OCI-LY3 (cell line): Measurements from ENCODE around the gene PRR35.
A peak's percentile ranks its signal among the peaks of the same experiment; 100 is the strongest.

Source experiments
- H2AFZ ChIP-seq: fragments of 200-600, 300-600 bp; shearing (Covaris generic); 2 replicates; pipeline ENCODE4 v1.6.0; 2014; ENCODE audit warnings: antibody characterized with exemption, low read depth, low read length
- H3K27ac ChIP-seq: fragments of 200-600, 300-600 bp; sonication (generic); 2 replicates; pipeline ENCODE4 v1.5.1; 2014; ENCODE audit warnings: mild to moderate bottlenecking, low read length, moderate library complexity, mixed read lengths
- H3K27me3 ChIP-seq: fragments of 200-600, 300-600 bp; sonication (generic); 2 replicates; pipeline ENCODE4 v1.6.1; 2014; ENCODE audit warnings: low read depth, low read length, mixed read lengths
- H3K36me3 ChIP-seq: fragments of 200-600, 300-600 bp; sonication (generic); replicated peaks from 2 replicates; pipeline ENCODE3; 2014; ENCODE audit warnings: low read depth, low read length, mixed read lengths
- H3K4me1 ChIP-seq: fragments of 300-600, 200-600 bp; sonication (generic); 2 replicates; pipeline ENCODE4 v1.6.1; 2014; ENCODE audit warnings: low read length, mixed read lengths
- H3K4me2 ChIP-seq: fragments of 200-600, 300-600 bp; sonication (generic); 2 replicates; pipeline ENCODE4 v1.6.1; 2014; ENCODE audit warnings: low read length, mixed read lengths
- H3K4me3 ChIP-seq: fragments of 300-600, 200-600 bp; sonication (generic); 2 replicates; pipeline ENCODE4 v1.5.1; 2014; ENCODE audit warnings: antibody characterized with exemption, mild to moderate bottlenecking, low read length, moderate library complexity
- H3K79me2 ChIP-seq: fragments of 300-600, 200-600 bp; shearing (Covaris generic); 2 replicates; pipeline ENCODE4 v1.6.1; 2014; ENCODE audit warnings: mild to moderate bottlenecking, low read length, mixed read lengths
- H3K9ac ChIP-seq: fragments of 300-600, 200-600 bp; shearing (Covaris generic); 2 replicates; pipeline ENCODE4 v1.6.0; 2014; ENCODE audit warnings: mild to moderate bottlenecking, low read length, moderate library complexity
- H3K9me3 ChIP-seq: fragments of 200-600, 300-600 bp; shearing (Covaris generic); 2 replicates; pipeline ENCODE4 v1.6.1; 2014; ENCODE audit warnings: low read length, mixed read lengths; ENCODE audit not compliant: insufficient read depth
- H4K20me1 ChIP-seq: fragments of 200-600, 300-600 bp; sonication (generic); 2 replicates; pipeline ENCODE4 v1.6.1; 2016; ENCODE audit warnings: low read length, mixed read lengths; ENCODE audit not compliant: insufficient read depth
- EZH2phosphoT487 ChIP-seq: fragments of 200-600 bp; shearing (Covaris generic); IDR thresholded peaks from 2 replicates; pipeline ENCODE4 v1.6.1; 2018; ENCODE audit warnings: antibody characterized with exemption, mixed run types, low read depth
- TF ChIP-seq, protein P1 (sequence below): fragments of 200-600, 300-600 bp; sonication (generic); IDR thresholded peaks from 2 replicates; pipeline ENCODE4 v1.5.1; 2014; ENCODE audit warnings: antibody characterized with exemption, low read length, low read depth

The PRR35 gene

DNA sequence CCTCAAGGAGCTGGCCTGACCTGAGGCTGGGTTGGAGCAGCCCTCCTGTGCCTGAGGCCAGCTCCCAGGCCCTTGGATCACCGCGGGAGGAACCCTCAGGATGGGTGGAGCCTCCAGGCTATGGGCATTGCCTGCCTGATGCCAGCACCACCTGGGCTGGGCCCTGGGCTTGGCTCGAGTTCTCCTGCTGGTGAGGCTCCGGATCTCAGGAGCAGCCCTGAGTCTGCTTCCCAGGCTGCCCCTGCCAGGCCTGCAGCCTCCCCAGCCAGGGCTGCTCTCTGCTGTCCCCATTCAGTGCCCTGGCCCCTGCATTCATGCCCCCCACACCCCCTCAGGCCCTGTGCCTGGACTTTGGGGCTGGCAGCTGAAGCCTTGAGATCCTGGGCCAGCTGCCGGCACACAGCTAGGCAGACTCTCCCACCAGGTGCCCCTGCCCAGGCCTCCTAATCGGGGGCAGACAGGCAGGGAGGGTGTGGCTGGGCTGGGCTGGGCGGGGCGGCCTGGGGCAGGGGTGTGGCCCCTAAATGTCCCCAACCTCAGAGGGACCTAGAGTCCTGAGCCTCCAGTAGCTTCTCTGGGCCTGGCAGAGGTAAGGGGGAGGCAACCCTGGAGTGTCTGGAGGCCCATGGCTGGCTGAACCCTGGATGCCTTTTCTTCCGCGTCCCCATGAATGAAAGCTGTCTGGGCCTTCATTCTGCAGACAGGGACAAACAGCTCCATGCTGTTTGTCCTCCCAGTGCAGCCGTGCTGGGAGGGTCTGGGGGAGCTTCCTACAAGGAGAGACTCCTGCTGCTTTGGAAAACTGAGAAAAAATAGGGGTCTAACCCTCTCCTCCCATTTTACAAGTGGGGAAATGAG lies 8.4 kb downstream of the PRR35 start:
- TF ChIP-seq, protein P1, sequence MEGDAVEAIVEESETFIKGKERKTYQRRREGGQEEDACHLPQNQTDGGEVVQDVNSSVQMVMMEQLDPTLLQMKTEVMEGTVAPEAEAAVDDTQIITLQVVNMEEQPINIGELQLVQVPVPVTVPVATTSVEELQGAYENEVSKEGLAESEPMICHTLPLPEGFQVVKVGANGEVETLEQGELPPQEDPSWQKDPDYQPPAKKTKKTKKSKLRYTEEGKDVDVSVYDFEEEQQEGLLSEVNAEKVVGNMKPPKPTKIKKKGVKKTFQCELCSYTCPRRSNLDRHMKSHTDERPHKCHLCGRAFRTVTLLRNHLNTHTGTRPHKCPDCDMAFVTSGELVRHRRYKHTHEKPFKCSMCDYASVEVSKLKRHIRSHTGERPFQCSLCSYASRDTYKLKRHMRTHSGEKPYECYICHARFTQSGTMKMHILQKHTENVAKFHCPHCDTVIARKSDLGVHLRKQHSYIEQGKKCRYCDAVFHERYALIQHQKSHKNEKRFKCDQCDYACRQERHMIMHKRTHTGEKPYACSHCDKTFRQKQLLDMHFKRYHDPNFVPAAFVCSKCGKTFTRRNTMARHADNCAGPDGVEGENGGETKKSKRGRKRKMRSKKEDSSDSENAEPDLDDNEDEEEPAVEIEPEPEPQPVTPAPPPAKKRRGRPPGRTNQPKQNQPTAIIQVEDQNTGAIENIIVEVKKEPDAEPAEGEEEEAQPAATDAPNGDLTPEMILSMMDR = no peak
- TF ChIP-seq EZH2phosphoT487 = no peak
- H3K27me3 ChIP-seq = no peaks in the 10 kb centered on the region
- peak overlapping the region; percentile 85 for H3K9ac ChIP-seq
- peak overlapping the region; percentile 93 for H3K4me3 ChIP-seq
- no peaks in the 10 kb centered on the region for H3K36me3 ChIP-seq
- peaks cover 32% of the 10 kb centered on the region for H3K4me1 ChIP-seq
- H3K4me2 ChIP-seq = peak overlapping the region; percentile 83
- no peak overlapping the region for H2AFZ ChIP-seq
- no peaks in the 10 kb centered on the region for H3K9me3 ChIP-seq
- H3K27ac ChIP-seq = peak overlapping the region; percentile 77
- H4K20me1 ChIP-seq = no peaks in the 10 kb centered on the region
- peaks cover 14% of the 10 kb centered on the region for H3K79me2 ChIP-seq

DNA sequence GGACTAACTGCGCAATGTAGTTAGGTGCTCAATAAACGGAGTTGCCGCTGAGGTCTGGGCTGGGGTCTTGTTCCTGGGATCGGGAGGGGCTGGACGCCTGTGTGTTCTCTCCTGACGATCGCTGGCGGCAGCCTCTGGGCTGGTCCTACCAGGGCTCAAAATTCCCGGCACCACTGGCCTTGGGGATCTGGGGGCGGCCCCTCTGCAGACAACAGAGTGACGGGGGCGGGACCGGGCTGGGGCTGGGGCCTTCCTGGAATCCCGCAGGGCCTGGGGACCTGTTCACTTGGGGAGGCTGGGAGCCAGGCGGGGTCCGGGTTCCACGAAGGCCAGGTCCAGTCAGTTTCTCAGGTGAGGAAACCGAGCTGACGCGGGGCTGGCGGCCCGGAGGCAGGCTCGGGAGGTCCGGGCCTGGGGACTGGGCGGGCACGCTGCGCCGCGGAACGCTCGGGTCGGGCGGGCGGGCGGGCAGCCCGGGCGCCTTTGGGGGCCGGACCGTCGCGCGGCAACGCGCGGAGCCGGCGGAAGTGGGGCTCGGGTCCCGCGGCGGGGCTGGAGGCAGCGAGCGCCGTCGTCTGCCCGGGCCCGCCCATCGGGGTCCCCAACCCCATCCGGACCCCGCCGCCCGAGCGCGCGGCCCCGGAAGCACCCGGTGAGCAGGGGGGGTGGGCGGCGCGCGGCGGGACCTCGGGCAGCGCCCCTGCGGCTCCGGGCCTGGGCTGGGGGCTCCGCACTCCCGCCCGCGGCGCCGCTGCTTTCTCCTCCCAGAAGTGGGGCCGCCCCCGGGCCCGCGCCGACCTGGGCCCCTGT lies 9.5 kb downstream of the PRR35 start, which contains the start of gene PIGQ:
TSS of gene PIGQ (plus strand) at position 524 of the 810 bp plus-strand sequence. CDS start 4,107 bp downstream, outside the sequence.
- no peaks in the 10 kb centered on the region for H3K36me3 ChIP-seq
- no peaks in the 10 kb centered on the region for H4K20me1 ChIP-seq
- peak within 1 kb of the TSS; percentile 93 for H3K4me3 ChIP-seq
- H3K27me3 ChIP-seq = no peaks in the 10 kb centered on the region
- peak within 1 kb of the TSS; percentile 84 for H3K4me2 ChIP-seq
- H3K27ac ChIP-seq = peak within 1 kb of the TSS; percentile 66
- TF ChIP-seq, protein P1 = no peak
- TF ChIP-seq EZH2phosphoT487 = no peak
- H3K79me2 ChIP-seq = peaks cover 14% of the 10 kb centered on the region
- H3K9me3 ChIP-seq = no peaks in the 10 kb centered on the region
- peak within 1 kb of the TSS; percentile 87; the same call in 1 of the 2 replicates for H2AFZ ChIP-seq
- peak within 1 kb of the TSS; percentile 85 for H3K9ac ChIP-seq
- peaks cover 32% of the 10 kb centered on the region for H3K4me1 ChIP-seq

DNA sequence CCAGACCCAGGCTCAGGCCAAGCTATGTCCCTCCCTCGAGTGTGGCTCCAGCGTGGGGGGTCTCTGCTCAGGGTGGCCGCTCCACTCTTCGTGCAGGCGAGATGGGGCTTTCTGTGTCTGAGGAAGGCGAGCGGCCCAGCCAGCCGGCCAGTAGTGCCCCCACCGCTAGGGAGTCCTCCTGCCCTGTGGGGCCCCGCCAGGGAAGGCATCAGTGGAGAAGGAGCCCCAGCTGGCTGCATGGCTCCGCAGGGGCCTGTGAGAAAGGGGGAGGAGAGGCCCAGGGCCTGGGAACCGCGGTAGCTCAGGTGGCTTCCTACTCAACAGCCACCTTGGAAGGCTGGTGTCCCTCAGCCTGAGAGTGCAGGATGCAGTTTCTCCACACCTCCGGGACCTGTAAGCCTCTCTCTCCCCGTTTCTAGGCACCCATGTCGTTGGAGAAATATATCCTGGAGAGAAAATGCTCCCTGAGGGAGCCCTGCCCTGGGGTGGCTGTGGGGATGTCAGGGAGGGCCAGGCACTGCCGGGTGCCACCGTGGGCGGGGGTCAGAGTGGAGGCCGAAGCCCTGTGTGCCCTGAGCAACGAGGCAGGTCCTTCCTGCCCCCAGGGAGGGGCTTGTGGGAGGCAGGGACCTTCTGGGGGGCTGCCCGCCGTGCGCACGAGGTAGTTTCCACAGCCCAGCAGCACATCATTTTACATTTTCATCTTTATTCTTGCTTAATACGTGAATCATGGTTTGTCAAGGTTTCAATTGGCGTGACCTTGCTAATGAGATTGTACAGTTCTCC lies 12.9 kb downstream of the PRR35 start:
- Histone ChIP-seq H3K36me3 (no peaks in the 10 kb centered on the region), H3K4me3 (no peak overlapping the region), H3K27me3 (no peaks in the 10 kb centered on the region), H3K27ac (no peak overlapping the region), H4K20me1 (no peaks in the 10 kb centered on the region), H2AFZ (no peak overlapping the region), H3K79me2 (peaks cover 14% of the 10 kb centered on the region), H3K9me3 (no peaks in the 10 kb centered on the region), H3K4me2 (no peak overlapping the region), H3K4me1 (peaks cover 12% of the 10 kb centered on the region), H3K9ac (no peak overlapping the region)
- no peak for TF ChIP-seq EZH2phosphoT487
- TF ChIP-seq, protein P1 = no peak
